HepG2 (cell line): ENCODE data around the gene TACC2. TPM values are rescaled to one million over a fixed set of nuclear protein-coding genes. Genes with fewer than 3 reads are reported as not detected.

Experiments
- DPF2 ChIP-seq: sonication (generic); formaldehyde crosslinking; IDR thresholded peaks from 2 replicates; pipeline ENCODE4 v1.4.0; 2020; ENCODE audit warnings: mild to moderate bottlenecking, low read depth, missing genetic modification reagents, borderline replicate concordance
- ETV6 ChIP-seq: sonication (generic); formaldehyde crosslinking; conservative IDR thresholded peaks from 2 replicates; pipeline ENCODE4 v1.4.0; 2020; ENCODE audit warnings: missing genetic modification reagents
- FOSL1 ChIP-seq: sonication (generic); formaldehyde crosslinking; IDR thresholded peaks from 2 replicates; pipeline ENCODE4 v1.9.0; 2021; ENCODE audit warnings: missing genetic modification reagents, borderline replicate concordance
- HOXA5 ChIP-seq: sonication (generic); formaldehyde crosslinking; IDR thresholded peaks from 2 replicates; pipeline ENCODE4 v1.4.0; 2020; ENCODE audit warnings: missing genetic modification reagents
- MAZ ChIP-seq, 2 experiments: sonication (generic) in 1 of 2; formaldehyde crosslinking in 1 of 2; IDR thresholded peaks; 2 replicates each; pipeline versions ENCODE4 v1.5.0 to v1.6.1; 2012 to 2020; ENCODE audit warnings: low read depth in 2 of 2, mild to moderate bottlenecking in 2 of 2, borderline replicate concordance in 1 of 2, improper control_type of control experiment in 1 of 2, low read length in 1 of 2, missing genetic modification reagents in 1 of 2, moderate library complexity in 1 of 2
- MEF2D ChIP-seq: sonication (generic); formaldehyde crosslinking; IDR thresholded peaks from 2 replicates; pipeline ENCODE4 v1.5.1; 2020; ENCODE audit warnings: mild to moderate bottlenecking, missing genetic modification reagents
- MXD4 ChIP-seq: IDR thresholded peaks from 2 replicates; pipeline ENCODE4 v1.6.1; 2016; ENCODE audit warnings: mild to moderate bottlenecking, missing biosample characterization, missing genetic modification reagents
- MZF1 ChIP-seq: sonication (generic); formaldehyde crosslinking; IDR thresholded peaks from 2 replicates; pipeline ENCODE4 v1.8.1; 2023; ENCODE audit warnings: mild to moderate bottlenecking, missing genetic modification reagents, borderline replicate concordance
- NCOA2 ChIP-seq: sonication (generic); formaldehyde crosslinking; IDR thresholded peaks from 2 replicates; pipeline ENCODE4 v1.8.0; 2022; ENCODE audit warnings: inconsistent platforms
- NCOA5 ChIP-seq: sonication (generic); formaldehyde crosslinking; IDR thresholded peaks from 2 replicates; pipeline ENCODE4 v1.4.0; 2020; ENCODE audit warnings: missing genetic modification reagents
- SIN3B ChIP-seq: fragments of 150-350 bp; IDR thresholded peaks from 2 replicates; pipeline ENCODE4 v1.6.1; 2014; ENCODE audit warnings: low read length
- ZC3H13 ChIP-seq: sonication (generic); formaldehyde crosslinking; IDR thresholded peaks from 2 replicates; pipeline ENCODE4 v1.8.1; 2023; ENCODE audit warnings: mild to moderate bottlenecking, missing genetic modification reagents, moderate library complexity
- ZKSCAN8 ChIP-seq: IDR thresholded peaks from 2 replicates; pipeline ENCODE4 v1.6.1; 2016; ENCODE audit warnings: borderline replicate concordance, missing genetic modification reagents, missing compliant biosample characterization
- ZNF17 ChIP-seq: sonication (generic); formaldehyde crosslinking; IDR thresholded peaks from 2 replicates; pipeline ENCODE4 v1.5.0; 2020; ENCODE audit warnings: mild to moderate bottlenecking, missing genetic modification reagents
- ZNF274 ChIP-seq: sonication (generic); formaldehyde crosslinking; IDR thresholded peaks from 2 replicates; pipeline ENCODE4 v1.5.1; 2020; ENCODE audit warnings: mild to moderate bottlenecking, missing genetic modification reagents
- ZNF292 ChIP-seq: sonication (generic); formaldehyde crosslinking; IDR thresholded peaks from 2 replicates; pipeline ENCODE4 v1.8.1; 2022; ENCODE audit warnings: mild to moderate bottlenecking, low read depth, missing genetic modification reagents, borderline replicate concordance
- ZNF30 ChIP-seq: sonication (generic); formaldehyde crosslinking; IDR thresholded peaks from 2 replicates; pipeline ENCODE4 v1.5.0; 2020; ENCODE audit warnings: mild to moderate bottlenecking, missing genetic modification reagents
- ZNF451 ChIP-seq: sonication (generic); formaldehyde crosslinking; IDR thresholded peaks from 2 replicates; pipeline ENCODE4 v1.5.0; 2020; ENCODE audit warnings: mild to moderate bottlenecking, missing genetic modification reagents
- ZNF644 ChIP-seq: IDR thresholded peaks from 2 replicates; pipeline ENCODE4 v1.6.1; 2016; ENCODE audit warnings: low read depth
- ZNF713 ChIP-seq: sonication (generic); formaldehyde crosslinking; IDR thresholded peaks from 2 replicates; pipeline ENCODE4 v1.4.0; 2020; ENCODE audit warnings: mild to moderate bottlenecking, missing genetic modification reagents
- ZNF777 ChIP-seq: sonication (generic); formaldehyde crosslinking; IDR thresholded peaks from 2 replicates; pipeline ENCODE4 v1.4.0; 2020; ENCODE audit warnings: missing genetic modification reagents
- ZZZ3 ChIP-seq: sonication (generic); formaldehyde crosslinking; IDR thresholded peaks from 2 replicates; pipeline ENCODE4 v1.4.0; 2020; ENCODE audit warnings: missing genetic modification reagents, mild to moderate bottlenecking, borderline replicate concordance
- polyA plus RNA-seq, 8 experiments: library from polyadenylated mRNA; depleted of rRNA in 3 of 8; stranded (reverse) in 7 of 8; unstranded in 1 of 8; fragments of >200 nt; fragmentation: Illumina TruSeq in 4 of 8; extraction: Trizol in 4 of 8; gene quantifications; 2 replicates each; pipeline versions ENCODE4 v1.2.1 to v1.2.3, GENCODE V29; 2011 to 2016; ENCODE audit warnings: low read depth in 4 of 8, missing spikeins in 1 of 8, mixed read lengths in 1 of 8; ENCODE audit not compliant: insufficient read depth in 1 of 8
- total RNA-seq, 5 experiments: library from RNA; depleted of rRNA; stranded (reverse); fragments of >200 nt; fragmentation: Illumina TruSeq; extraction: Trizol; gene quantifications; 2 replicates each; pipeline ENCODE4 v1.2.3, GENCODE V29; 2016; ENCODE audit warnings: low read depth in 1 of 5
- TF ChIP-seq, protein P1 (sequence below): IDR thresholded peaks from 2 replicates; pipeline ENCODE4 v1.6.1; 2016; ENCODE audit warnings: low read depth, missing genetic modification reagents, missing compliant biosample characterization
- TF ChIP-seq, protein P2 (sequence below): sonication (generic); formaldehyde crosslinking; IDR thresholded peaks from 2 replicates; pipeline ENCODE4 v1.9.0; 2022; ENCODE audit warnings: missing genetic modification reagents, mild to moderate bottlenecking, borderline replicate concordance
- TF ChIP-seq, protein P3 (sequence below): IDR thresholded peaks from 2 replicates; pipeline ENCODE4 v1.6.1; 2012; ENCODE audit warnings: inconsistent platforms

The TACC2 gene
- total and polyA plus RNA-seq, 2 of the 13 experiments (the other 11 are each of a cell fraction or from before 2014, with no cell fraction given): 11.8 to 16.0 TPM

DNA sequence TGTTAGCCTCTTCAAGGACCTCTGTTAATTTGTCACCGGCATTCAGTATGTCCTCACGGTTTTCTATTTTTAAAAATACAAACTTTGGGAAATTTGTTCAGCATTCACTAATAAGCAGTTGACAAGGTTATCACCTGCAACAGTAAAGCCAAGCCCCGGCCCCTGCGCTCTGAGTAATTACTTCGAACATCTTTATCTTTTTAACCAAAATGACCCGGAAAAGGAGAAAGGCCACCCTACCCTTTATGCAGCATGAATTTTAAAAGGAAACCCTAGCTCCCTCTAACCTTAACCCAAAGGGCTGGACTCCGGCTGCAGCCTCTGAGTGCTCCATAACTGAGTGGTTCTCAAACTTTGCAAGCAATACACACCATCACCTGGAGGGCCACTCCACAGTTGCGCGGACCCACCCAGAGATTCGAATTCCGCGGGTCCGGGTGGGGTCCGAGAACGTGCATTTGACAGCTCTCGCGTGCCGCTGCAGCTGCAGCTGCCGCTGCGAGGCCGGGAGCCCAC, 14.9 kb upstream of the TACC2 start (continued):
- TF ChIP-seq, protein P1, sequence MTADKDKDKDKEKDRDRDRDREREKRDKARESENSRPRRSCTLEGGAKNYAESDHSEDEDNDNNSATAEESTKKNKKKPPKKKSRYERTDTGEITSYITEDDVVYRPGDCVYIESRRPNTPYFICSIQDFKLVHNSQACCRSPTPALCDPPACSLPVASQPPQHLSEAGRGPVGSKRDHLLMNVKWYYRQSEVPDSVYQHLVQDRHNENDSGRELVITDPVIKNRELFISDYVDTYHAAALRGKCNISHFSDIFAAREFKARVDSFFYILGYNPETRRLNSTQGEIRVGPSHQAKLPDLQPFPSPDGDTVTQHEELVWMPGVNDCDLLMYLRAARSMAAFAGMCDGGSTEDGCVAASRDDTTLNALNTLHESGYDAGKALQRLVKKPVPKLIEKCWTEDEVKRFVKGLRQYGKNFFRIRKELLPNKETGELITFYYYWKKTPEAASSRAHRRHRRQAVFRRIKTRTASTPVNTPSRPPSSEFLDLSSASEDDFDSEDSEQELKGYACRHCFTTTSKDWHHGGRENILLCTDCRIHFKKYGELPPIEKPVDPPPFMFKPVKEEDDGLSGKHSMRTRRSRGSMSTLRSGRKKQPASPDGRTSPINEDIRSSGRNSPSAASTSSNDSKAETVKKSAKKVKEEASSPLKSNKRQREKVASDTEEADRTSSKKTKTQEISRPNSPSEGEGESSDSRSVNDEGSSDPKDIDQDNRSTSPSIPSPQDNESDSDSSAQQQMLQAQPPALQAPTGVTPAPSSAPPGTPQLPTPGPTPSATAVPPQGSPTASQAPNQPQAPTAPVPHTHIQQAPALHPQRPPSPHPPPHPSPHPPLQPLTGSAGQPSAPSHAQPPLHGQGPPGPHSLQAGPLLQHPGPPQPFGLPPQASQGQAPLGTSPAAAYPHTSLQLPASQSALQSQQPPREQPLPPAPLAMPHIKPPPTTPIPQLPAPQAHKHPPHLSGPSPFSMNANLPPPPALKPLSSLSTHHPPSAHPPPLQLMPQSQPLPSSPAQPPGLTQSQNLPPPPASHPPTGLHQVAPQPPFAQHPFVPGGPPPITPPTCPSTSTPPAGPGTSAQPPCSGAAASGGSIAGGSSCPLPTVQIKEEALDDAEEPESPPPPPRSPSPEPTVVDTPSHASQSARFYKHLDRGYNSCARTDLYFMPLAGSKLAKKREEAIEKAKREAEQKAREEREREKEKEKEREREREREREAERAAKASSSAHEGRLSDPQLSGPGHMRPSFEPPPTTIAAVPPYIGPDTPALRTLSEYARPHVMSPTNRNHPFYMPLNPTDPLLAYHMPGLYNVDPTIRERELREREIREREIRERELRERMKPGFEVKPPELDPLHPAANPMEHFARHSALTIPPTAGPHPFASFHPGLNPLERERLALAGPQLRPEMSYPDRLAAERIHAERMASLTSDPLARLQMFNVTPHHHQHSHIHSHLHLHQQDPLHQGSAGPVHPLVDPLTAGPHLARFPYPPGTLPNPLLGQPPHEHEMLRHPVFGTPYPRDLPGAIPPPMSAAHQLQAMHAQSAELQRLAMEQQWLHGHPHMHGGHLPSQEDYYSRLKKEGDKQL (CRISPR knock-in tag): no peak
- no peak for TF ChIP-seq ZNF451 (CRISPR knock-in tag)
- no peak for TF ChIP-seq HOXA5 (CRISPR knock-in tag)
- TF ChIP-seq ZC3H13 (CRISPR knock-in tag): 0 out of 2 replicates have a peak, but pooled peaks have one; percentile 7
- no peak for TF ChIP-seq ZNF17
- TF ChIP-seq ZNF274: 0 out of 2 replicates have a peak, but pooled peaks have one; percentile 30
- TF ChIP-seq, protein P2, sequence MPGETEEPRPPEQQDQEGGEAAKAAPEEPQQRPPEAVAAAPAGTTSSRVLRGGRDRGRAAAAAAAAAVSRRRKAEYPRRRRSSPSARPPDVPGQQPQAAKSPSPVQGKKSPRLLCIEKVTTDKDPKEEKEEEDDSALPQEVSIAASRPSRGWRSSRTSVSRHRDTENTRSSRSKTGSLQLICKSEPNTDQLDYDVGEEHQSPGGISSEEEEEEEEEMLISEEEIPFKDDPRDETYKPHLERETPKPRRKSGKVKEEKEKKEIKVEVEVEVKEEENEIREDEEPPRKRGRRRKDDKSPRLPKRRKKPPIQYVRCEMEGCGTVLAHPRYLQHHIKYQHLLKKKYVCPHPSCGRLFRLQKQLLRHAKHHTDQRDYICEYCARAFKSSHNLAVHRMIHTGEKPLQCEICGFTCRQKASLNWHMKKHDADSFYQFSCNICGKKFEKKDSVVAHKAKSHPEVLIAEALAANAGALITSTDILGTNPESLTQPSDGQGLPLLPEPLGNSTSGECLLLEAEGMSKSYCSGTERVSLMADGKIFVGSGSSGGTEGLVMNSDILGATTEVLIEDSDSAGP (CRISPR knock-in tag): no peak
- TF ChIP-seq MZF1 (CRISPR knock-in tag): no peak
- no peak for TF ChIP-seq ZNF713 (CRISPR knock-in tag)
- TF ChIP-seq MEF2D (CRISPR knock-in tag): no peak
- TF ChIP-seq ZKSCAN8 (CRISPR knock-in tag): 0 out of 2 replicates have a peak, but pooled peaks have one; percentile 37
- no peak for TF ChIP-seq ZNF644 (CRISPR knock-in tag)
- TF ChIP-seq DPF2 (CRISPR knock-in tag): no peak
- no peak for TF ChIP-seq ZNF30 (CRISPR knock-in tag)
- TF ChIP-seq, protein P3, sequence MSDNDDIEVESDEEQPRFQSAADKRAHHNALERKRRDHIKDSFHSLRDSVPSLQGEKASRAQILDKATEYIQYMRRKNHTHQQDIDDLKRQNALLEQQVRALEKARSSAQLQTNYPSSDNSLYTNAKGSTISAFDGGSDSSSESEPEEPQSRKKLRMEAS: no peak; the same call in 1 of the 2 replicates
- TF ChIP-seq NCOA2: no peak
- TF ChIP-seq ZNF777 (CRISPR knock-in tag): no peak
- no peak for TF ChIP-seq ZZZ3 (CRISPR knock-in tag)
- TF ChIP-seq MXD4 (CRISPR knock-in tag): 0 out of 2 replicates have a peak, but pooled peaks have one; percentile 36
- no peak for TF ChIP-seq ETV6 (CRISPR knock-in tag)
- TF ChIP-seq NCOA5 (CRISPR knock-in tag): no peak
- no peak for TF ChIP-seq MAZ (IDR thresholded peaks at IDR 0.05; ENCODE audit: borderline replicate concordance, low read depth, low read length)
- TF ChIP-seq MAZ (CRISPR knock-in tag; IDR thresholded peaks at IDR 0.05; ENCODE audit: low read depth): no peak
- TF ChIP-seq SIN3B: no peak; the same call in 1 of the 2 replicates
- TF ChIP-seq FOSL1 (CRISPR knock-in tag): no peak
- no peak for TF ChIP-seq ZNF292 (CRISPR knock-in tag)
